Nephron (organoid): Measurements from ENCODE around the gene IQCH.
"Not testable (repeated sequence)": the region's sequence is repeated elsewhere in the genome, so short reads cannot be mapped to it uniquely, and the experiment has no call there.

Experiments used
- H3K27ac Mint-ChIP-seq, 3 experiments: 2 replicates each; pipeline ENCODE4 v1.8.0; 2020; ENCODE audit warnings: mixed read lengths in 3 of 3, mild to moderate bottlenecking in 2 of 3, moderate library complexity in 1 of 3
- H3K27me3 Mint-ChIP-seq: 2 replicates; pipeline ENCODE4 v1.8.0; 2021; ENCODE audit warnings: low read depth, mild to moderate bottlenecking, moderate library complexity, mixed read lengths
- H3K36me3 Mint-ChIP-seq: 2 replicates; pipeline ENCODE4 v1.8.0; 2020; ENCODE audit warnings: low read depth, mixed read lengths
- H3K4me1 Mint-ChIP-seq: 2 replicates; pipeline ENCODE4 v1.8.0; 2020; ENCODE audit warnings: mixed read lengths
- H3K4me3 Mint-ChIP-seq, 3 experiments: 2 replicates each; pipeline ENCODE4 v1.8.0; 2020; ENCODE audit warnings: mild to moderate bottlenecking in 3 of 3, mixed read lengths in 3 of 3, moderate library complexity in 2 of 3
- H3K9me3 Mint-ChIP-seq: 2 replicates; pipeline ENCODE4 v1.8.0; 2020; ENCODE audit warnings: mixed read lengths
- TF ChIP-seq, protein P1 (sequence below), 3 experiments: fragments of 200-600 bp; sonication (generic); IDR thresholded peaks; one replicate each; pipeline ENCODE4 v1.5.0; 2021; ENCODE audit warnings: antibody characterized with exemption in 3 of 3; ENCODE audit not compliant: unreplicated experiment in 3 of 3

Gene IQCH

DNA sequence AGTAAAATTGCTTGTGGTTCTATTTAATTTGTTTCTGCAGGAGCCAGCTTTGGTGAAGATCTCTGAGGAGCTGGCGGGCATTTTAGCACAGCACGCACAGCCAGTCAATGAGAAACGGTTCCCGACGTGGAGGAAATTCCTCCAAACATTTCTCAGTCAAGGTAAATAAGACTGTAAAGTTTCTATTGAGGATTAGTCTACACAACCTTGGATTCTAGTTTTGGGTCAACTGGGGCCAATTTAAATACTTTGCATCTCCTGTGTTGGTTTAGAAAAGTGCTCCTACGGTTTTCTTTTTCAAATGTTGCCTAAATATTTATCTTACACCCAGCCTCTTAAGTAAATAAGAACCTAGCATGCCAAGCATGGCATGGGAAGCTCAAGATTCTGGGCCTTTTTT, 162.3 kb downstream of the IQCH start:
- no peaks in the 10 kb centered on the region for H3K9me3 Mint-ChIP-seq
- TF ChIP-seq, protein P1, sequence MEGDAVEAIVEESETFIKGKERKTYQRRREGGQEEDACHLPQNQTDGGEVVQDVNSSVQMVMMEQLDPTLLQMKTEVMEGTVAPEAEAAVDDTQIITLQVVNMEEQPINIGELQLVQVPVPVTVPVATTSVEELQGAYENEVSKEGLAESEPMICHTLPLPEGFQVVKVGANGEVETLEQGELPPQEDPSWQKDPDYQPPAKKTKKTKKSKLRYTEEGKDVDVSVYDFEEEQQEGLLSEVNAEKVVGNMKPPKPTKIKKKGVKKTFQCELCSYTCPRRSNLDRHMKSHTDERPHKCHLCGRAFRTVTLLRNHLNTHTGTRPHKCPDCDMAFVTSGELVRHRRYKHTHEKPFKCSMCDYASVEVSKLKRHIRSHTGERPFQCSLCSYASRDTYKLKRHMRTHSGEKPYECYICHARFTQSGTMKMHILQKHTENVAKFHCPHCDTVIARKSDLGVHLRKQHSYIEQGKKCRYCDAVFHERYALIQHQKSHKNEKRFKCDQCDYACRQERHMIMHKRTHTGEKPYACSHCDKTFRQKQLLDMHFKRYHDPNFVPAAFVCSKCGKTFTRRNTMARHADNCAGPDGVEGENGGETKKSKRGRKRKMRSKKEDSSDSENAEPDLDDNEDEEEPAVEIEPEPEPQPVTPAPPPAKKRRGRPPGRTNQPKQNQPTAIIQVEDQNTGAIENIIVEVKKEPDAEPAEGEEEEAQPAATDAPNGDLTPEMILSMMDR (IDR thresholded peaks at IDR 0.05; ENCODE audit: unreplicated experiment in 3 of 3): no peak
- no peaks in the 10 kb centered on the region for H3K36me3 Mint-ChIP-seq
- H3K27me3 Mint-ChIP-seq: peaks cover 13% of the 10 kb centered on the region
- peaks cover 13% of the 10 kb centered on the region for H3K4me1 Mint-ChIP-seq
- H3K27ac Mint-ChIP-seq: no peak overlapping the region
- no peak overlapping the region for H3K4me3 Mint-ChIP-seq

DNA sequence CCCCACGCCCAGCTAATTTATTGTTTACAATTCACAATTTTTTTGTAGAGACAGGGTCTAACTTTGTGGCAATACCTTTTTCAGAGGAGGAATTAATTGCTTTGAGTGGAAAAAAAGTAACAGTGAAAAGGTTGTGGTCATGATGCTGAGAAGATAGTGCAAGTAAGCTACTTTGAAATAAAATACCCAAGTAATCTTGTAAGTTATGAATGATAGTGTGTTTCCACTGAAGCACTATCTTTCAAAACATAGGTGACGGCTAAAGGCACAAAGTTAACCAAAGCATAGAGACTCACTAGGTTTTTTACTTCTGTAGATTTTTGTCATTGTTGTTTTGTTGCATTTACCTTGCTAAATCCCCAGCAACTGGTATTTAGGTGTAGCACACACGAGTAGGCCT, 165.1 kb downstream of the IQCH start:
- no peak overlapping the region for H3K27ac Mint-ChIP-seq

DNA sequence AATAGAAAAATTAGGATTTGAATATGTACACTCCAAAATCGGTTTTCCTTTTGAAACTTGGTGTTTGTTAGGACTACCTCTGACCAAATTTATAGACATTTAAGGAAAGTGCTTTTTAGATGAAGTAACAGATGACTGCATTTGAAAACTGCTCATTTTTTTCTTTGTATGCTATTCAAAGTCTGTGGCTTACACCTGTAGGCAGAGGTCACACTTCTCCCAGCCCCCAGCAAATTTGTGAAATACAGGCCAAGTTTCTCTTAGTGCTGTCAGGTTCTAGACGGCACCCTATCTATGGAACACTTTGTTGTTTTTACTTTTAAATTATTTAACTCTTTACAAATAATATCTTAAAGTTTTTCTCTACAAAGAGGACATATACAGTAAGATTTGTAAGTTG, 165.6 kb downstream of the IQCH start:
- H3K4me3 Mint-ChIP-seq: no peak overlapping the region
- H3K27me3 Mint-ChIP-seq: peaks cover 1% of the 10 kb centered on the region
- H3K36me3 Mint-ChIP-seq: no peaks in the 10 kb centered on the region
- TF ChIP-seq, protein P1 (IDR thresholded peaks at IDR 0.05; ENCODE audit: unreplicated experiment in 3 of 3): no peak
- no peaks in the 10 kb centered on the region for H3K9me3 Mint-ChIP-seq
- peaks cover 4% of the 10 kb centered on the region for H3K4me1 Mint-ChIP-seq
- H3K27ac Mint-ChIP-seq: no peak overlapping the region

More for the DNA sequence above, 165.1 kb downstream of the IQCH start:
- no peak overlapping the region for H3K4me3 Mint-ChIP-seq
- no peaks in the 10 kb centered on the region for H3K9me3 Mint-ChIP-seq
- peaks cover 9% of the 10 kb centered on the region for H3K4me1 Mint-ChIP-seq
- H3K36me3 Mint-ChIP-seq: no peaks in the 10 kb centered on the region
- H3K27me3 Mint-ChIP-seq: peaks cover 5% of the 10 kb centered on the region
- TF ChIP-seq, protein P1 (IDR thresholded peaks at IDR 0.05; ENCODE audit: unreplicated experiment in 3 of 3): no peak

DNA sequence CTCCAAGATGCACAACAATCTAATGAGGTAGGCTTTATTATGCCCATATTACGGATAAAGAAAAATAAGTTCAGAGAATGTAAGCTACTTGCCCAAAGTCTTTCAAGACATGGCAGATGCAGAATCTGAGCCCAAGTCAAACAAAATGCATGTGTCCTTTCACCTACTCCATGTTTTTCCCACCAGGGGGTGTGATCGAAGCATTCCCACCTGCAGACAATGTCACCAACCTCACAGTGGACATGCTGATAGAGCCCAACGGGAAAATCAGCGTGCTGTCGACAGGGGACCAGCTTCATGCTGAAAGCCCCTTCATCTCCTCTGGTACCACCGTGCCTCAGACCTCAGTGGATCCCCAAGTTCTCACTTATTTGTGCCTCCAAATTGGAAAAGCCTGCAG, 166.5 kb downstream of the IQCH start:
- Mint-ChIP-seq H3K36me3 (no peaks in the 10 kb centered on the region), H3K4me1 (no peaks in the 10 kb centered on the region), H3K27ac (no peak overlapping the region), H3K27me3 (no peaks in the 10 kb centered on the region), H3K9me3 (no peaks in the 10 kb centered on the region), H3K4me3 (no peak overlapping the region)
- TF ChIP-seq, protein P1 (IDR thresholded peaks at IDR 0.05; ENCODE audit: unreplicated experiment in 3 of 3): no peak

DNA sequence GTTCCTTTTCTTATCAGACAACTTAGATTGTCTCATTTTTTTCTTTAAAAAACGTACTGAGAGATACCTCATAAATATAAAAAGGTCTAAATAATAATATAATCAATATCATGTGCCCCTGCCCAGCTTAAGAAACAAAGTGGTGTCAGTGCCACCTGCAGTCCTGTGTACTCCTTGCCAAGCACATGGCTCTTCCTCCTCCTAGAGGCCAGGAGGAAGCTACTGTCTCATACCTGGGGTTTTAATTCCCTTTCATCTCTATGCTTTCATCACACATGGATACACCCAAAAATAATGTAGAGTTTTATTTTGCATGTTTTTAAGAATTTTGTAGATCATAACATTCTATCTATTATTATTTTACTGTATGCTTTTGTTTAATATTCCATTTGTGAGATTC, 167.7 kb downstream of the IQCH start:
- Mint-ChIP-seq H3K4me1 (no peaks in the 10 kb centered on the region), H3K27me3 (no peaks in the 10 kb centered on the region), H3K9me3 (no peaks in the 10 kb centered on the region), H3K36me3 (no peaks in the 10 kb centered on the region), H3K27ac (no peak overlapping the region), H3K4me3 (no peak overlapping the region)
- TF ChIP-seq, protein P1 (IDR thresholded peaks at IDR 0.05; ENCODE audit: unreplicated experiment in 3 of 3): no peak

DNA sequence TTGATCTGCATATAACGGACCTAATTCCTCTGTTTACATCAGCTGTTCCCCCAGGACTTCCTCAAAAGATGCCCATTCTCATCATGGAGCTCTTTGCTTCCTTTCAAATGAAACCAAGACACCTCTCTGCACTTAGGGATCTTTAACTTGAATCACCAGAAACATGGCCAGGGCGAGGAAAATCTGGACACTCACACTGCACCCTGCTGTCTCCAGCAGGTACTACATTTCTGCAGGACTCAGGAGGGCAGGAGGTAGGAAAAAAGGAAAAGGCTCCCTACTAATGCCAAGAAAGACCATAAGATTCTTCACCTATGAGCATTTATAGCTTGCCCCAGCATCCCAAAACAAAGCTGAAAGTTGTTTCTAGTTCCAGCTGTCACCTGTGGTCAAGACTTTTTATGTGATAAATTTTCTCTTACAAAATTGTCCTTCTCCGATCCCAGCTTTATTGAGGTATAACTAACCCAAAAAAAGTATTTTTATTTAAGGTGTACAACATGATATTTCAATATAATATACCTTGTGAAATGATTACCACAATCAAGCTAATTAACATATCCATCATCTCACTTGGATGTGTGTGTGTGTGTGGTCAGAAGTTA, 179.0 kb downstream of the IQCH start:
- H3K27me3 Mint-ChIP-seq: peaks cover 7% of the 10 kb centered on the region
- no peak overlapping the region for H3K27ac Mint-ChIP-seq
- H3K4me3 Mint-ChIP-seq: no peak overlapping the region
- H3K4me1 Mint-ChIP-seq: no peaks in the 10 kb centered on the region
- peaks cover 10% of the 10 kb centered on the region for H3K9me3 Mint-ChIP-seq
- peaks cover 16% of the 10 kb centered on the region for H3K36me3 Mint-ChIP-seq
- TF ChIP-seq, protein P1 (IDR thresholded peaks at IDR 0.05; ENCODE audit: unreplicated experiment in 3 of 3): peak; percentile 53 to 76 (median 68)

DNA sequence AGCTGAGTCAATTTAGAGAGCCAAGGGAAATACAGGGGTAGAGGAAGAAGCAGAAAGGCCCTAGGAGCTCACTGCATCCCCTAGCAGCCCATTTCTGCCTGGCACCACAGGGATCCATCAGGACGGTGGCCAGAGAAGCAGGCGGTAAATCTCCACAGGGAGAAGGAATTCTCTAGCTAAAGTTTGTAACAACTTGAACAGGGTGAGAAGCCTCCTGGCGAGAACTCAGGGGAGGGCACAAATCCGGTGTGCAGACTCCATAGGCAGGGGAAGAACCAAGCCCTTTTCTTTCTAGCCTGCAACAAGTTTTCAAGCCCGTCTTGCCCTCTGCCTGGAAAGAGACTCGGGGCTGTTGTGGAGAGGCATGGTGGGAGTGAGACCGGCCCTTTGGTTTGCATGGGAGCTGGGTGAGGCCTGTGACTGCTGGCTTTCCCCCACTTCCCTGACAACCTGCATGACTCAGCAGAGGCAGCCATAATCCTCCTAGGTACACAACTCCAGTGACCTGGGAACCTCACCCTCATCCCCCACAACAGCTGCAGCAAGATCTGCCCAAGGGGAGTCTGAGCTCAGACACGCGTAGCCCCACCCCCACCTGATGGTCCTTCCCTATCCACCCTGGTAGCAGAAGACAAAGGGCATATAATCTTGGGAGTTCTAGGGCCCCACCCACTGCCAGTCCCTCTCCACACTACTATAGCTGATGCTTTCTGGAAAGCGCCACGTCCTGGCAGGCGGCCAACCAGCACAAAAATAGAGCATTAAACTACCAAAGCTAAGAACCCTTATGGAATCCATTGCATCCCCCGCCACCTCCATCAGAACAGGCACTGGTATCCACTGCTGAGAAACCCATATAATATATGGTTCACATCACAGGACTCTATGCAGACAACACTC, 182.0 kb downstream of the IQCH start:
- H3K27me3 Mint-ChIP-seq, H3K4me3 Mint-ChIP-seq, H3K4me1 Mint-ChIP-seq, H3K27ac Mint-ChIP-seq: not testable (repeated sequence)
- H3K9me3 Mint-ChIP-seq: peaks cover 30% of the 10 kb centered on the region
- peaks cover 40% of the 10 kb centered on the region for H3K36me3 Mint-ChIP-seq
